K562 (cell line): ENCODE data around the gene OPTN. TPM values are rescaled to one million over a fixed set of nuclear protein-coding genes. Genes with fewer than 3 reads are reported as not detected.
A peak's percentile ranks its signal among the peaks of the same experiment; 100 is the strongest.

ENCODE experiments used
- ATAC-seq: fragments of 200-7000 bp; cut with Tn5 transposase; 3 replicates; pipeline ENCODE4 v1.9.1; 2020; ENCODE audit warnings: moderate library complexity
- BruUV-seq: library from RNA; stranded (reverse); fragments of 400-500 nt; replicated peaks from 2 replicates; lab custom pipeline; 2021; lab: Mats Ljungman, UMichigan
- CTCF ChIA-PET: fragments of 300-600 bp; formaldehyde crosslinking; extraction: SDS; loops from one replicate; lab custom pipeline; 2021; ENCODE audit warnings: low intra/inter-chr PET ratio; lab: Yijun Ruan, JAX
- POLR2A ChIA-PET: fragments of 300-600, 350-650 bp; sonication (Branson Sonifier 250); formaldehyde crosslinking; extraction: SDS; loops from one replicate; lab custom pipeline; 2021; ENCODE audit warnings: antibody characterized with exemption, inconsistent platforms; lab: Yijun Ruan, JAX
- DNase-seq, 4 experiments: peaks; one replicate each; pipeline versions ENCODE4 v3.0.0 to v3.0.0-alpha.2; 2011 to 2018; ENCODE audit warnings: low spot score in 3 of 4, mixed read lengths in 3 of 4; ENCODE audit errors: extremely low read depth in 1 of 4
- FAIRE-seq: peaks from 2 replicates; lab custom pipeline; 2011; peaks lifted over from hg19 to GRCh38; lab: Jason Lieb, UNC
- H2AFZ ChIP-seq: 2 replicates; pipeline ENCODE4 v1.6.0; 2011; ENCODE audit warnings: low read depth, low read length, control low read depth, inconsistent platforms
- H3K27ac ChIP-seq: fragments of 200-600 bp; 3 replicates; pipeline ENCODE4 v1.8.0; 2011; ENCODE audit warnings: low read depth, mild to moderate bottlenecking, control low read depth, inconsistent platforms, low read length, moderate library complexity, mixed read lengths; ENCODE audit errors: extremely low read depth
- H3K27me3 ChIP-seq, 2 experiments: fragments of 300-600 bp in 1 of 2; 2 replicates in 1 of 2; 3 replicates in 1 of 2; pipeline versions ENCODE4 v1.6.0 to v1.8.0; 2011; ENCODE audit warnings: inconsistent platforms in 2 of 2, low read length in 2 of 2, mild to moderate bottlenecking in 1 of 2, mixed read lengths in 1 of 2, moderate library complexity in 1 of 2; ENCODE audit not compliant: control insufficient read depth in 2 of 2, insufficient read depth in 2 of 2
- H3K36me3 ChIP-seq: fragments of 300-600 bp; 3 replicates; pipeline ENCODE4 v1.8.0; 2011; ENCODE audit warnings: mild to moderate bottlenecking, low read length, inconsistent platforms; ENCODE audit not compliant: control insufficient read depth, insufficient read depth
- H3K4me1 ChIP-seq, 2 experiments: fragments of 200-600 bp in 1 of 2; replicated peaks in 1 of 2; 2 replicates in 1 of 2; 3 replicates in 1 of 2; pipeline versions ENCODE4 v1.5.1 to v1.8.0; 2011; ENCODE audit warnings: inconsistent platforms in 2 of 2, low read length in 2 of 2, mild to moderate bottlenecking in 1 of 2, mixed read lengths in 1 of 2, moderate library complexity in 1 of 2; ENCODE audit not compliant: control insufficient read depth in 2 of 2, insufficient read depth in 2 of 2
- H3K4me2 ChIP-seq: 2 replicates; pipeline ENCODE4 v1.6.1; 2011; ENCODE audit warnings: low read length, control low read depth, inconsistent platforms, mixed read lengths; ENCODE audit not compliant: insufficient read depth
- H3K4me3 ChIP-seq: fragments of 200-600 bp; sonication (generic), shearing (Covaris generic); 2 replicates; pipeline ENCODE4 v1.5.1; 2016; ENCODE audit warnings: control low read depth, inconsistent platforms
- H3K79me2 ChIP-seq: fragments of 200-600 bp; 3 replicates; pipeline ENCODE4 v1.8.0; 2011; ENCODE audit warnings: low read length, inconsistent platforms; ENCODE audit not compliant: control insufficient read depth, insufficient read depth
- H3K9ac ChIP-seq, 2 experiments: 2 replicates each; pipeline versions ENCODE4 v1.6.0 to v1.6.1; 2011; ENCODE audit warnings: low read depth in 2 of 2, low read length in 2 of 2, control low read depth in 1 of 2, inconsistent platforms in 1 of 2, mild to moderate bottlenecking in 1 of 2, mixed read lengths in 1 of 2; ENCODE audit not compliant: insufficient read depth in 1 of 2
- H3K9me1 ChIP-seq: one replicate; pipeline ENCODE4 v1.6.0; 2011; ENCODE audit warnings: inconsistent platforms, mild to moderate bottlenecking, low read length, moderate library complexity; ENCODE audit not compliant: control insufficient read depth, insufficient read depth
- H3K9me3 ChIP-seq: replicated peaks from 2 replicates; pipeline ENCODE4 v1.5.1; 2011; ENCODE audit warnings: low read depth, low read length, inconsistent platforms; ENCODE audit not compliant: control insufficient read depth, insufficient read depth
- H4K20me1 ChIP-seq: replicated peaks from 2 replicates; pipeline ENCODE4 v1.6.1; 2011; ENCODE audit warnings: low read length, inconsistent platforms, mixed read lengths; ENCODE audit not compliant: control insufficient read depth, insufficient read depth
- CEBPB ChIP-seq: fragments of 450-650 bp; IDR thresholded peaks from 2 replicates; pipeline ENCODE4 v1.6.1; 2016; ENCODE audit warnings: missing genetic modification characterization, missing compliant biosample characterization
- CEBPG ChIP-seq, 3 experiments: fragments of 200-800 bp in 1 of 3; sonication (Bioruptor generic) in 1 of 3; sonication (generic) in 1 of 3; formaldehyde crosslinking in 1 of 3; IDR thresholded peaks in 2 of 3; conservative IDR thresholded peaks in 1 of 3; 2 replicates each; pipeline versions ENCODE4 v1.6.1 to v1.8.0; 2016 to 2022; ENCODE audit warnings: missing compliant biosample characterization in 2 of 3, missing genetic modification characterization in 2 of 3, mild to moderate bottlenecking in 1 of 3, missing genetic modification reagents in 1 of 3
- CHD2 ChIP-seq: IDR thresholded peaks from 2 replicates; pipeline ENCODE4 v1.6.1; 2011; ENCODE audit warnings: low read depth, low read length
- PHF21A ChIP-seq: fragments of 450-650 bp; IDR thresholded peaks from 2 replicates; pipeline ENCODE4 v1.6.1; 2017; ENCODE audit warnings: low read depth, borderline replicate concordance
- ZBTB1 ChIP-seq: sonication (generic); formaldehyde crosslinking; IDR thresholded peaks from 2 replicates; pipeline ENCODE4 v1.8.1; 2023; ENCODE audit warnings: missing genetic modification reagents, low read depth, mild to moderate bottlenecking, borderline replicate concordance
- WGBS: fragments of 100-300 bp; shearing (Covaris generic); methylation state at CpG from one replicate; pipeline ENCODE4 v1.1.6; 2016; ENCODE audit warnings: low coverage, mixed read lengths; ENCODE audit not compliant: insufficient coverage; ENCODE audit errors: missing lambda C conversion rate; 5-methylcytosine and 5-hydroxymethylcytosine counted together
- in situ Hi-C: fragments of 300-500 bp; cut with MboI; formaldehyde crosslinking; loops from 4 replicates; pipeline ENCODE4 v1.15.0; 2018; ENCODE audit warnings: inconsistent platforms, mixed read lengths
- intact Hi-C: fragments of 100-400 bp; cut with micrococcal nuclease; formaldehyde crosslinking; loops from 2 replicates; pipeline ENCODE4 v1.14.2; 2022
- polyA plus RNA-seq, 8 experiments: library from polyadenylated mRNA; depleted of rRNA in 4 of 8; stranded (reverse) in 5 of 8; unstranded in 3 of 8; fragments of >200 nt; fragmentation: Nextera tagmentation in 2 of 8; fragmentation: Illumina TruSeq in 1 of 8; extraction: Ambion mirVana in 2 of 8; extraction: Trizol in 1 of 8; gene quantifications; 2 replicates each; pipeline versions ENCODE4 v1.2.1 to v1.2.3, GENCODE V29; 2011 to 2014; ENCODE audit warnings: inconsistent platforms in 1 of 8, missing spikeins in 1 of 8
- total RNA-seq, 7 experiments: library from RNA; depleted of rRNA in 6 of 7; stranded (reverse); fragments of >200 nt in 6 of 7; fragmentation: Illumina TruSeq in 2 of 7; extraction: Trizol in 2 of 7; gene quantifications; 2 replicates each; pipeline versions ENCODE4 v1.2.1 to v1.2.3, GENCODE V29; 2011 to 2021; ENCODE audit warnings: low replicate concordance in 1 of 7

Gene OPTN
- total and polyA plus RNA-seq, 9 of the 15 experiments (the other 6 are each of a cell fraction or from before 2014, with no cell fraction given) = 2.2 to 6.8 (median 5.0) TPM

DNA sequence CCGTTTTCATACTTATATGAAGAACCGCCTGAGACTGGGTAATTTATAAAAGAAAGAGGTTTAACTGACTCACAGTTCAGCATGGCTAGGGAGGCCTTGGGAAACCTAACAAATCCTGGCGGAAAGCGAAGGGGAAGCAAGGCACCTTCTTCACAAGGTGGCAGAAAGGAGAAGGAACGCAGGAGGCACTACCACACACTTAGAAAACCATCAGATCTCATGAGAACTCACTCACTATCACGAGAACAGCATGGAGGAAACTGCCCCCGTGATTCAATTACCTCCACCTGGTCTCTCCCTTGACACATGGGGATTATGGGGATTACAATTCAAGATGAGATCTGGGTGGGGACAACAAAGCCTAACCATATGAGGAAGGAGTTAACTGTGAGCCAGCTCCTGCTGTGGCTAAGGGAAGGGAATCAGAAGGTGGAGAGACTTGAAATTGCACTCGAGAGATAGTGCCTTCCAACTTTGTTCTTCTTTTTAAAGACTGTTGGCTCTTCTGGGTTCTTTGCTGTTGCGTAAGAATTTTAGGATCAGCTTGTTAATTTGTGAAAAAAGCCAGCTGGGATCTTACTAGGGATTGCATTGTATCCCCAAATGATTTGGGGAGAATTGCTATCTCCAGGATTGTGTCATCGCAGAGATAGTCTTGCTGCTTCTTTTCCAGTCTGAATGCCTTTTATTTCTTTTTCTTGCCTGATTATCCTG is 21.0 kb downstream of the OPTN start:
- Histone ChIP-seq H2AFZ (no peak overlapping the region), H3K9me1 (no peaks in the 10 kb centered on the region), H3K4me2 (no peak overlapping the region), H3K4me3 (no peak overlapping the region), H3K27ac (no peak overlapping the region), H3K79me2 (no peaks in the 10 kb centered on the region), H3K36me3 (no peaks in the 10 kb centered on the region), H3K9me3 (no peaks in the 10 kb centered on the region)
- FAIRE-seq (no peak), DNase-seq (no peak)
- ChIA-PET POLR2A (no interaction called here), CTCF (no interaction called here)
- in situ Hi-C loops = no loop called here
- 34% methylated on average over 10 of the region's 10 CpGs for WGBS
- BruUV-seq = no TSS peak
- TF ChIP-seq PHF21A (no peak), CEBPB (peak; percentile 89), CEBPG (CRISPR knock-in tag; IDR thresholded peaks at IDR 0.05) (peak; percentile 28; the same call in 1 of the 2 replicates), CEBPG (tag; conservative IDR thresholded peaks at IDR 0.05 in 1 of 2, IDR thresholded peaks at IDR 0.05 in 1 of 2) (peak; percentile 50 to 63; a peak in 2 of 4 replicates), CHD2 (peak; percentile 71; the same call in 1 of the 2 replicates), ZBTB1 (CRISPR knock-in tag) (no peak)
- TF ChIP-seq, all 486 proteins: peak for 3
- intact Hi-C loops = no loop called here
- no peak overlapping the region for H3K9ac ChIP-seq
- no peaks in the 10 kb centered on the region for H4K20me1 ChIP-seq
- H3K27me3 ChIP-seq = no peaks in the 10 kb centered on the region
- peaks cover 0 to 16% of the 10 kb centered on the region in 2 experiments; a peak in 3 of 5 replicates for H3K4me1 ChIP-seq
- peak; percentile 45; the same call in 2 of the 3 replicates for ATAC-seq
